ENCODE results near the gene ERF.

GRCh38 chr19:42289556-42290041 is 34.7 kb upstream of the ERF start:
- TF ChIP-seq EZH2 (IDR thresholded peaks at IDR 0.05; ENCODE audit: insufficient read depth, poor library complexity, severe bottlenecking) (no peak), EZH2phosphoT487 (IDR thresholded peaks at IDR 0.05; ENCODE audit: insufficient read depth, low read depth) (no peak)

Measured in GM23248 (cell line).